HG02798 (cell line): Measurements from ENCODE around the gene INO80B.
"Not testable (repeated sequence)": the region's sequence is repeated elsewhere in the genome, so short reads cannot be mapped to it uniquely, and the experiment has no call there.

Source experiments
- ATAC-seq: cut with Tn5 transposase; IDR thresholded peaks from one replicate; pipeline ENCODE4 v1.9.1; 2021; ENCODE audit warnings: mild to moderate bottlenecking; ENCODE audit not compliant: unreplicated experiment, poor library complexity

INO80B gene

DNA sequence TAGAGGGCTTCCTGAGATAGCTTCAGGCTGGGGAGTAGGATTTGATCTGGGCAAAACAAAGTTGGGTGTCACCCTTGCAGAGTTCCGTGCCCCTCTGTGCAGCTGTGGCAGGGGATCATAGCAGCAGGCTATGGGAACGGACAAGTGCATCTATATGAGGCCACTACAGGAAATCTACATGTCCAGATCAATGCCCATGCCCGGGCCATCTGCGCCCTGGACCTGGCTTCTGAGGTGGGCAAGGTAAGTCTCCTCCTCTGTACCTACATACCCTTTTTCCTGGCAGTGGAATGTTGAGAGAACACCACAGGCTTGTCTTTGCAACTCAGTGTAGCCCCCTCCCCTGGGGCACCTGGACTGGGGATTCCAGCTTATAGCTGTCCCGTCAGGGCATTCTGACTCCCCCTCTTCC lies 29.9 kb upstream of the INO80B start:
- ATAC-seq: no peak

DNA sequence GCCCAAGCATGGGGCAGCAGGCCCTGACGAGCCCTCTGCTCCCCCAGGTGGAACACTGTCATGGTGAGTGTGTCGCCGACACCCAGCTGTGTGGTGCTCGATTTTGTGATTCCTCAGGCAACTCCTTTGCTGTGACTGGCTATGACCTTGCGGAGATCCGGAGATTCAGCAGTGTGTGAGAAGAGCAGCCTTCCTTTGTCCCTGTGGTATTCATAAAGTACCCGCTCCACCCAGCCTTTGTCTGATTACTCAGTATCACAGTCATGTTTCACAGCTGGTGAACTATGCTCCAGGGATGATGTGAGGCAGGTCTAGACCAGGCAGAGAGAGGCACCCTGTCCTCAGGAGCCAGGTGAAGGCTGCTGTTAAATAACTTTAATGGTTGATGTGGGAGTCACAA lies 29.4 kb upstream of the INO80B start:
- no peak for ATAC-seq

DNA sequence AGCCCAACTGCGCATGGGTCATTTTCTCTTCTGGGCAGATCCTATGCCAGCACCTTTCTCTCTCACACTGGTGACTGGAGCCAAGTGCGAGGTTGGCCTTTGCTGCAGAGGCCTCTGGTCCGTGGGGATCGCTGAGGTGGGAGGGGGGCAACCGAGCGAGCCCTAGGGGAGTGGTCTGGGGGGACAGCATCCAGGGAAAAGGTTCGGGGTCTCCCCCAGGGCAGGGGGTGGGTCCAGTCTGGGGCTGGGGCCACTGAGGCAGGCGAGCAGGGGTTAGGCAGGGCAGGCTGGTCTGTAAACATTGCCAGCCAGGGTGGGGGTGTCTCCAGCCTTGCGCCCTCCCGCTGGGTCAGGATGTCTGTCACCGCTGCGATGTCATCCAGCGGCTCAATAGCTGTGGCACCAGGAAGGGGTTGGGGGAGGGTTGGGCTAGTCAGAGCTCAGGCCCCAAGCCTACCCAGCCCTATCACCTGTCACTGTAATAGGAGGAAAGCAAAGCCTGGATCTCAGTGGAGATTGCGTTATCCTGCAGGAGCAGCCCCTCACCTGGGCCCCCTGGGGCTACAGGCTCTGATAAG lies 28.6 kb upstream of the INO80B start:
- no peak for ATAC-seq

DNA sequence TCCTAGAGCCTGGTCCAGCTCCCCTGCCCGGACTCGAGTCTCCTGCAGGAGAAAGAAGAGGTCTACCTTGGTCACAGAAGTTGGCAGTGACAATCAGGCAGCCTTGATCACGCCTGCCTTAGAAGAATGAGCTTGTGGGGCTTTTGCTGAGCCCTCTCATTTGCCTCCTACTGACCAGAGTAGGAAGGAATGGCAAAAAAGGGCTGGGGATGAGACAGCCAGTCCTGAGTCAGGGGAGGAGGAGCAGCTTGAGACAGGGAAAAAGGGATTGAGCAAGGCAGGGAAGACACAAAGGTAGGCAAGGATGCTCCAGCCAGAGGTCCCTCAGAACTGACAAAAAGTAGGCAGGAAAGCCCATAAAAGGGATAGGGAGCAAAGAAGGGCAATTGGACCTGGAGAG lies 27.3 kb upstream of the INO80B start:
- no peak for ATAC-seq

DNA sequence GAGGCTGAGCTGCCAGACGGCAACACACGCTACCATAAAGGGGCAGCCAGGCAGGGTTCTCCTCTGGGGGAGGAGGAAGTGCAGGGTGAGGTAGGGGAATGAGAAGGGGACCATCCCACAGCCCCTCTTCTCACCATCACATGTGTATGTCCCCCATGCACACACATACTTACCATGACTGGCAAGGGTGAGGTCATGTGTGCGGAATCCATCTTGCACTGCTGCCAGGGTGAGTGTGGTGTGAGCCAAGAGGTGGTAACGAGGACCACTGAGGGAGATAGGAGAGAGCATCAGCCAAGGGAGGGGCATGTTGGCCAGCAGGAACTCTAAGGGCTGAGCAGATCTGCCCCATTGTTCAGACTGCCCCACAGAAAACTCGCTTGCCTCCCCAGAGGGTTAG lies 26.2 kb upstream of the INO80B start:
- no peak for ATAC-seq

DNA sequence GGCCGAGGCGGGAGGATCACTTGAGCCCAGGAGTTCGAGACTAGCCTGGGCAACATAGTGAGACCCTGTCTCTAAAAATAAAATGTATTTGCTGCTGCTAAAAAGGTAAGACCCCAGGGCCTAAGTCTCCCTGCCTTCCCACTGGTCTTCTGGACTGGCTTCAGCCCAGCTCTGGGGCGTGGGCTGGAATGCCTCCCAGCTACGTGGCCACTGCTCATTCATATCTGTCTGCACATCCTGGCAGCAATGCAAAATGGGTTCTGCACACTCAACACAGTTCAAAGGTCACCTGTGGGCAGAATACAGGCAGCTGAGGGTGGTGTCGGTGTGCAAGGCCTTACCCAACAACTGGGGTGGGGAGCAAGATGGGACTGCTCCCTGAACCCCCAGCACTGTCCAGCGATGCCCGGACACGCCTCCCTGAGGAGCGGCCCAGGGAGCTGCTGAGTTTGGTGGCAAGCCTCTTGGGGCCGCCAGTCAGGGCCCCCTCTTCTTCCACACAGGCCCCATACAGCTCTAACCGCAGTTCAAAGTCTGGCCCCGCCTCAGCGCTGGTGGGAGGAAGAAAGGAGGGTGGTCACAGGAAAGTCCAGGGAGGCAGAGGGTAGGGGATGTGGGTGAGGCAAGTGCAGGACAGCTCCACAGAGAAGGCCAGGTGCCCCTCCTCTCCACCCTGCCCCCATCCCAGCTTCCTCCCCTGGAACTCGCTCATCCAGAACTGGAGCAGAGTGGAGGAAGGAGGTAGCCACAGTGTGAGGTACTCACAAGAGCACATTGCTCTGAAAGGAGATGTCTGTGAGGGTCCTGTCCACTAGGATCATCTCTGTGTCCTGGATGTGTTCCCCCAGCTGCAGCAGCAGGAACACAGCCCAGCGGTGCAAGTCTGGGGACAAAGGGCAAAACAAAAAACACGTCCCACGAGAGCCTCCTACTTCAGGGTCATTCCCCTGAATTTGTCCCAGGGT lies 25.1 kb upstream of the INO80B start:
- ATAC-seq: no peak

DNA sequence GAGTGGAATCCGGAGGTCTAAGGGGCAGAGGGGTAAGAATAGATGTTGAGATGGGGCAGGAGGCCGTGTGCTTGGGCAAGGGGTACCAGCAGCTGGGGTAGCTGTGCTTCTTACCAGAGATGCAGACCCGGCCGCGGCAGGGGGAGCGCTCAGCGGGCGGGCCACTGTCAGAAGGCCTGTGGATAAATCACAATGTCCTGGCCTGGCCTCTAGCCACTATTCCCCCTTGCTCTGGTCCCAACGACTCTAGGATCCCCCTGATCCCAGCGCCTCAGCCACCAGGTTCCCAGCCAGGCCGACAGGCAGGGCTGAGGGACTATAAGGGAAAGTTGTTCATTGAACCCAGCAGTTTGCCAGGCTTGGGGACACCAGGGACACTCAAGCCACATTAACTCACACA lies 24.4 kb upstream of the INO80B start:
- no peak for ATAC-seq

DNA sequence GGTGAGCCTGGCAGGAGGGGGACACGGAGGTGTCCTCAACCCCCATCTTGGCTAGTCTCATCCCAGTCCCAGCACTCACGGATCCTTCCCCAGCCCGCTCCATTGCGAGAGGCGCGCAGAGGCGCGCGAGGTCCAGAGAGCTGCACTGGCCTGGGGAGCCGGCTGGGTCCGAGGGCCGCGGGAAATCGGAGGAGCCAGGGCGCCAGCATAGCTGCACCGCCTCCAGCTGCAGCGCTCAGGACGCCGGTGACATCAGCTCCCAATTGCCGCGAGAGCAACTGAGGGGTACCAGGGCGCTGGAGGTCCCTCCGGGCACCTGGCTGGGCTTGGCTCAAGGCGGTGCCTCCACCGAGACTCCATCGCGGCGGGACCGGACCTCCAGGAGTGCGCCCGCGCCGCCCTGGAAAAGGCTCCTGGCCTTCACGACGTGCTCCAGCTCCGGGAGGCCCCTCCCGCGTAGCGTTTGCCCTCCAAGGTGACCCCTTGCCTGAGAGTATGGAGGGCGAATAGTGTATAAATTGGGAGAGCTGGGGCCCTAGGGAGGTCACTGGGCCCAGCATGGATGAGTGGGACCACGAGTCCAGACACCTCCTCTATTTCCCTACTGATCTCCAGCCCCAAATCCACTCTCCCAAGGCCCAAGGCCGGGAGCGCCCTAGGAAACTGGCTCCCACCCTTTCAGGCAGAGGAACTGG lies 18.6 kb upstream of the INO80B start:
- ATAC-seq: no peak

DNA sequence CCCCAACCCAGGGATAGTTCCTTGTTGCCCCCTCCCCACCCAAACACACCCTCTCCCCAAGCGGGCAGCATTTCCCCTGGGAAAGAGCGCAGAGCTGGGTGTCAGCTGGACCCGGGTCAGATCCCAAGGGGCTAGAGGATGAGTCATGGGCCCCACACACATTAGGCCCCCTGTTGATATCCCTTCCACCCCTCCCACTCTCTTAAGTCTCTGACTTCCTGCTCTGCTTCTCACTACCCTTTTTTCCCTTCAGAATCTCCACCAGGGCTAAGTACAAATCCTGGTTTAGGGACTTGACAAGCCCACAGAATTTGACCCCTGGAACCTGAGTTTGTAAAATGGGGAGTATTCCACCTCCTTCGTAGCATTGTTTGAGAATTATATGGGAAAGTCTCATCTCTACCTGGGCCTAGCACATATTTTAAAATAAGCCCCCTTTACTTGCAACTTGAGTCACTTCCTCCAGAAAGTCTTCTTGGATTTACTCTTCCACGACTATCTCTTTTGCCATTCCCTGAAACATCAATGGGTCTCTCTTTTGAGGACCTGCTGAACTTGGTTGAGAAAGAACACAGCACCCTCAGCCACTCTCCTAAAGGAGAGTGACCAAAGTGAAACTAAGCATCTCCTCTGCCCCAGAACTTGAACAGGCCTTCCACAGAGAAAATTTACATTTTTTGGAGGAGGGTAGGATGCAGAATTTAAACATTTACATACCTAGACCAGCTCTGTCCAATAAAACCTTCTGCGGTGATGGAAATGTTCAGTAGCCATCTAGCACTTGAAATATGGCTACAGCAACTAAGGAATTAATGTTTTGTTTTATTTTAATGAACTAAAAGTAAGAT lies 17.8 kb upstream of the INO80B start:
- no peak for ATAC-seq

DNA sequence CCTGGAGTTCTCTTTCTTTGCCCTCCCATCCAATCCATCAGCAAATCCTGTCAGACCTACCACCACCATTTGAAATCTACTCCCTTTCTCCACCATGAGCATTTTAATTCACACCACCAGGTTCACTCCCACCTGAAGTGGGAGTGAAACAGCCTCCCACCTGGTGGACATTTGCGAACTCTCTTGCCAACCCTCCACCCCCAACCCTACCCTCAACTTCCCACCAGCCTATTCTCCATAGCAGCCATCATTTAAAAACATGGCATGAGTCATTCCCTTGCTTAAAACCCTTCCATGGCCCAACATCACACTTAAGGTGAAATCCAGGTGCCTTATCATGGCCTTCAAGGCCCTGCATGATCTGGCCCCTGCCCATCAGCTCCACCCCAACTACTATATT lies 16.6 kb upstream of the INO80B start:
- ATAC-seq: no peak

DNA sequence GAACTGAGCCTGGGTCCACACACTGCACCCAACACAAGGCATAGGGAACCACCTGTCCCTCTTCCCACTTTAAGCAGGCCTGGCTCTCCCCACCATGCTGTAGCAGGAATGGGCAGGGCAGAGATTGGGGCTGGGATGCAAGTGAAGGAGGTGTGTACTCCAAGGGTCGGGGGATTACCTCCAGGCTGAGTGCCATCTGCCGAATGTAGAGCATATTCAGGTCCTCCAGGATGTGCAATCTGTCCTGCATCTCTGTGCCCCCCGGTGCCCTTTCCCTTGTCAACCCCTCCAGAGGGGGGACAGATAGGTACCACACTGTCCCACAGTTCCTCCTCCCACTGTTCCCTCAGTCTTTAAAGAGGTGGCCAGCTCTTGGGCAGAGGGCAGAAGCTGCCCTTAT lies 15.5 kb upstream of the INO80B start:
- no peak for ATAC-seq

DNA sequence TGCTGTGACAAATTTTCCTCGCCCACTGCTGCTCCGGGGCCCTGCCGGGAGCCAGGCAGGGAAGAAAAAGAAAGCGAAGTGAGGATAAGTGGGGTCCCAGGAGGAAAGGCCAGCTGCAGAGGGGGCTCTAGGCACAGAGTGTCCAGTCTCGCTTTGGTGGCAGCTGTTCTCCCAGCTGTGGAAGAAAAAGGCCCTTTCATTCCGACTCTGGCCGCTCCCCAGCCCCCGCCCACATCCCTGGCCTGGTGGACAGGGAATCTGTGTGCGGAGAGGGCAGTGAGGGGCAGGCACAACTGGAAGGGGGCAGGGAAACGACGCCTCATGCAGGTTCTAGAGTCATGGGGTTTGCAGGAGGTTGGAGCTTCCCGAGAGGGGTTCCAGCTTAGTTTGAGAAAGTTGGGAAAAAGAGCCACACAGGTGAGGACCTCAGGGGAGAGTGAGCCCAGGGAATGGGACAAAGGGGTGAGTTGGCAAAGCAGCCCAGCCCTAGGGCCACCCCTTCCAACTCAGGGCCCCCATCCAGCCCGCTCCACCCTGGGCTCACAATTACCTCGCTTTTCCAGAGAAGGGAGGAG lies 15.0 kb upstream of the INO80B start:
- no peak for ATAC-seq

DNA sequence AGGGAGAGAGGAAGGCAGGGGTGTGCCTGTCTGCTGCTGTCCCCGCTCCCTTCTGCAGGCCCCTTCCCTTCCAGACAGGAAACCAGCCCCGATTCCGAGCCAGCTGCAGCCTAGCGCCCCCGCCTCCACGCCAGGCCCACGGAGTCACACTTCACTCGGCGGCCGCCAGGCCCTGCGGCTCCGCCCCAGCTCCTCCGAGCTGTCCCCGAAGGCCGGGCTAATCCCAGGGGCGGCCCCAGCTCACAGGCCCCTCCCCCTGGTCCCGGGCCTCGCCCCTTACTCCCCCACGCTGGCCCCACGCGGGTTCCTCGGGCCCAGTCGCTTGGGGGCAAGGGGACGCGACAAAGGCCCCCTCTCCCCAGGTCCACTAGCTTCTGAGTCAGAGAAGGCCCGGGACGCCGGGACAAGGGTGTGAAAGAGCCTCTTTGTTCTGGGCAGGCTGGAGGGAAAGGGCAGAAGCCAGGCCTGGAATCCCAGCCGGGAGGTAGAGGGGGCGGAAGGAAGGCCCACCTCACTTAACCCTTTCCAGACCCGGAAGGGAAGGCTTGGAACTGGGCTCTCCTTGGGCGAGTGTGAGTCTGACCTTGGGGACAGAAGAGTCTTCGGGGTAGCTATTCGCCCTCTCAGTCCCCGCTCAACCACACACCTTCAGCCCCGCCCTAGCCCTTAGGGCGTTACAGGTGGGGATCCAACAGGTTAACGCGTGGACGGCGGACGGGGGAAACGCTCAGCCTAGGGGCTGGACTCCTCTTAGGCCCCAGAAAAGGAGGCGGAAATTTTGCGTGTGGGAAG lies 14.3 kb upstream of the INO80B start:
- ATAC-seq: peak; percentile 94

DNA sequence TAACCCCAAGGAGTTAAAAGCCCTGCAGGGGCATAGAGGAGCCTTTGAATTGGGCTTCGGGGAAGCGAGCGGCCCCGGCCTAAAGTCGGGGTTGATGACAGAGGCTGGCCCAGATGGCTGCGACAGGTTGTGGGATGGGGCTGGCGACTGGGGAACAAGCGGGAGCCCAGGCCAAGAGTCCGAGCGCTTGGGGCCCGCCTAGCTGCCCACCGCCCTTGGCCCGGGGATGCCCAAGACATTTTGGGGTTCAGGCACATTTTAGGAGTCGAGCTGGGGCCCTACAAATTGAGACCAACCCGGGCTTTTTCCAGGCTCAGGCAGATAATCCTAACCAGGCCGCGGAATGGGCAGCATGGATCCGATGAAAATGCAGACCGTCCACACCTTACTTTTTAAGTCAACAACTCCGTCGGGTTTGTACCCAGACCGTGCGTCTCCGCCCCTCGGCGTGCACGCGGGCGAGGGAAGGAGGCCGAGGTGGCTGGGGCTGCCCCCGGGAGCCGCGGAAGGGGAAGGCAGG lies 13.7 kb upstream of the INO80B start:
- ATAC-seq: no peak

DNA sequence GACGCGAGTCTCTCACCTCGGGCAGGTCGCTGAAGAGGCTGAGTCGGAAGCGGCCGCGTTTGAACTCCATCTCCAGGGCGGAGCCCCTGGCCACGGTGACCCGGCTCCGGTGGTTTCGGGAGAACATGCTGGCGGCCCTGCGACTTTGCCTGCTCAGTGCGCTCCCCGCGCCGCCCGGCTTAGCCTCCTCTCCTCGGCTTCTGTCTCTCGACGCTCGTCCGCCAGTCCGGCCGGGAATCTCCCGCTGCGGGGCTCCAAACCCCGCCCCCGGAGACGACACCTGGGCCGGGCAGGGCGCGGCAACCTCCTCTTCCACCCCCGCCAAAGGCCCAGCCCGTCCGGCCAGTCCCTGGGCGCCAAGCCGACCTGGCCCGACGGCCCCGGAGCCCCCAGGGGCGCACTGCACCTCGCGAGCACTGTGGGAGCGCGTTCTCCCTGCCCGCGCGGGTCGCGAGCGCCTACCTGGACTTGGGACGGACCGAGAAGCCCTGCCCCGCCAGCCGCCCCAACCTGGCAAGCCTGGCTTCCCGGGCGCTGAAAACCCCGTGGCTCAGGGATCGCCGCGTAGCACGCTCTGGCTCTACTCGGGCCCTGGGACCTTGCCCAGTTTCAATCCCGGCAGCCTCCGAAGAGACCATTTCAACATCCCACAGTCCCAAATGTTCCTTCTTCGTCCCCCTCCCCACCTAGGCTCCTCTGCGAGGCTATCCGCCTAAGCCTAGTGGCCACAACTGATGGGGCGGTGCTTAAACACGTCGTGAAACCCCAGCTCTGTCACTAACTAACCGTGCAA lies 13.0 kb upstream of the INO80B start, which contains the start of gene RTKN:
TSS of gene RTKN (minus strand) at position 248 of the 793 bp plus-strand sequence. CDS start at position 127, 121 bp downstream.
- ATAC-seq: peak; percentile 16

DNA sequence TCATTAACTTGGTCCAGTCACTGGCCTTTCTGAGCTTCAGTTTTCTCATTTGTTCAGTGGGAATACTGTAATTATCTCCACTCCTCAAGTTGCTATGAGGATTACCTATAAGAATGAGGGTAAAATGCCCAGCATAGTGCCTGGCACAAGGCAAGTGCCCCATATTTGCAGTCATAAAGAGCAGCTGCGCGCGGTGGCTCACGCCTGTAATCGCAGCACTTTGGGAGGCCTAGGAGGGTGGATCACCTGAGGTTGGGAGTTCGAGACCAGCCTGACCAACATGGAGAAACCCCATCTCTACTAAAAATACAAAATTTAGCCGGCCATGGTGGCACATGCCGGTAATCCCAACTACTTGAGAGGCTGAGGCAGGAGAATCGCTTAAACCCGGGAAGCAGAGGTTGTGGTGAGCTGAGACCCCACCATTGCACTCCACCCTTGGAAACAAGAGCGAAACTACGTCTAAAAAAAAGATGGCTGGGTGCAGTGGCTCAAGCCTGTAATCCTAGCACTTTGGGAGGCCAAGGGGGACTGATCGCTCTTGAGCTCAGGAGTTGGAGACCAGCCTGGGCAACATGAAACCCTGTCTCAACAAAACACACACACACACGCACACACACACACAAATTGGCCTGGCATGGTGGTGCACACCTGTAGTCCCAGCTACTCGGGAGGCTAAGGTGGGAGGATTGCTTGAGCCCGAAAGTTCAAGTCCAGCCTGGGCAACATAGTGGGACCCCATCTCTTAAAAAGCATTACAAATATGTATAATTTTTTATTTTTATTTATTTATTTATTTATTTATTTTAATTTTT lies 12.2 kb upstream of the INO80B start:
- ATAC-seq: not testable (repeated sequence)
